Naive thymus-derived CD4-positive, alpha-beta T cell (primary cell): ENCODE data around the gene RBMX. TPM values are rescaled to one million over a fixed set of nuclear protein-coding genes. Genes with fewer than 3 reads are reported as not detected.
"Not testable (repeated sequence)": the region's sequence is repeated elsewhere in the genome, so short reads cannot be mapped to it uniquely, and the experiment has no call there.

ENCODE experiments used
- ATAC-seq: fragments of 150-1000 bp; cut with Tn5 transposase; 2 replicates; pipeline ENCODE4 v1.10.0; 2021; ENCODE audit warnings: mild to moderate bottlenecking, moderate library complexity
- CTCF ChIA-PET: fragments of 350-600 bp; sonication (Branson Sonifier 250); formaldehyde crosslinking; loops from one replicate; lab custom pipeline; 2021; ENCODE audit warnings: antibody characterized with exemption; lab: Charles Lee
- POLR2A ChIA-PET: fragments of 350-600 bp; sonication (Branson Sonifier 250); formaldehyde crosslinking; loops from one replicate; lab custom pipeline; 2021; ENCODE audit warnings: antibody characterized with exemption, inconsistent platforms; lab: Charles Lee
- DNase-seq, 9 donors: peaks; one replicate each; pipeline versions ENCODE4 v3.0.0 to v3.0.0-alpha.2; 2020 to 2022; ENCODE audit warnings: mixed read lengths in 1 of 9
- H3K27ac ChIP-seq: one replicate; pipeline ENCODE4 v1.7.0; 2013; ENCODE audit warnings: mild to moderate bottlenecking, low read depth, low read length, moderate library complexity
- H3K27me3 ChIP-seq, 2 donors: one replicate each; pipeline ENCODE4 v1.7.0; 2013; ENCODE audit warnings: low read length in 2 of 2, mild to moderate bottlenecking in 2 of 2, moderate library complexity in 2 of 2; ENCODE audit not compliant: control insufficient read depth in 2 of 2, insufficient read depth in 2 of 2
- H3K36me3 ChIP-seq, 3 experiments: 1 replicate in 2 of 3; 2 replicates in 1 of 3; pipeline ENCODE4 v1.7.0; 2013; ENCODE audit warnings: low read length in 3 of 3, mild to moderate bottlenecking in 3 of 3, moderate library complexity in 1 of 3; ENCODE audit not compliant: insufficient read depth in 3 of 3, control insufficient read depth in 2 of 3
- H3K4me1 ChIP-seq, 2 donors: one replicate each; pipeline ENCODE4 v1.7.0; 2013; ENCODE audit warnings: low read length in 2 of 2, mild to moderate bottlenecking in 2 of 2, moderate library complexity in 1 of 2; ENCODE audit not compliant: control insufficient read depth in 2 of 2, insufficient read depth in 2 of 2
- H3K4me3 ChIP-seq: 2 replicates; pipeline ENCODE4 v1.7.0; 2013; ENCODE audit warnings: mild to moderate bottlenecking, low read length
- H3K9me3 ChIP-seq, 3 experiments: 1 replicate in 2 of 3; 2 replicates in 1 of 3; pipeline ENCODE4 v1.7.0; 2013; ENCODE audit warnings: low read length in 3 of 3; ENCODE audit not compliant: control insufficient read depth in 2 of 3
- H3K27ac Mint-ChIP-seq, 9 donors: one replicate each; pipeline ENCODE4 v1.8.0; 2020 to 2022; ENCODE audit warnings: mixed read lengths in 9 of 9, mild to moderate bottlenecking in 8 of 9, moderate library complexity in 5 of 9, inconsistent platforms in 2 of 9
- H3K27me3 Mint-ChIP-seq, 5 donors: one replicate each; pipeline ENCODE4 v1.8.0; 2021 to 2022; ENCODE audit warnings: mixed read lengths in 5 of 5, mild to moderate bottlenecking in 1 of 5
- H3K36me3 Mint-ChIP-seq, 5 donors: one replicate each; pipeline ENCODE4 v1.8.0; 2020 to 2022; ENCODE audit warnings: mixed read lengths in 5 of 5, mild to moderate bottlenecking in 3 of 5, inconsistent platforms in 1 of 5
- H3K4me1 Mint-ChIP-seq, 7 donors: one replicate each; pipeline ENCODE4 v1.8.0; 2020 to 2022; ENCODE audit warnings: mixed read lengths in 7 of 7, mild to moderate bottlenecking in 3 of 7, inconsistent platforms in 1 of 7
- H3K4me3 Mint-ChIP-seq, 10 donors: one replicate each; pipeline ENCODE4 v1.8.0; 2020 to 2022; ENCODE audit warnings: mild to moderate bottlenecking in 10 of 10, mixed read lengths in 10 of 10, moderate library complexity in 6 of 10, inconsistent platforms in 2 of 10
- H3K9me3 Mint-ChIP-seq, 11 donors: one replicate each; pipeline ENCODE4 v1.8.0; 2020 to 2022; ENCODE audit warnings: mixed read lengths in 11 of 11, mild to moderate bottlenecking in 4 of 11, inconsistent platforms in 1 of 11, moderate library complexity in 1 of 11
- intact Hi-C, 2 donors: fragments of 100-400 bp; cut with micrococcal nuclease; formaldehyde crosslinking; loops; one replicate each; pipeline ENCODE4 v1.15.1; 2023
- polyA plus RNA-seq, 2 donors: library from polyadenylated mRNA; unstranded; fragments of 300-500 nt; fragmentation: Illumina TruSeq; gene quantifications; one replicate each; pipeline ENCODE4 v1.2.3, GENCODE V29; 2021
- total RNA-seq, 6 experiments: library from RNA in 5 of 6; stranded (reverse) in 5 of 6; gene quantifications; 1 replicate in 5 of 6; 2 replicates in 1 of 6; pipeline ENCODE4 v1.2.3 and lab custom pipeline; 2021 to 2026

RBMX gene
- total and polyA plus RNA-seq, 7 experiments from 2014 or later = 194 to 263 (median 224) TPM

DNA sequence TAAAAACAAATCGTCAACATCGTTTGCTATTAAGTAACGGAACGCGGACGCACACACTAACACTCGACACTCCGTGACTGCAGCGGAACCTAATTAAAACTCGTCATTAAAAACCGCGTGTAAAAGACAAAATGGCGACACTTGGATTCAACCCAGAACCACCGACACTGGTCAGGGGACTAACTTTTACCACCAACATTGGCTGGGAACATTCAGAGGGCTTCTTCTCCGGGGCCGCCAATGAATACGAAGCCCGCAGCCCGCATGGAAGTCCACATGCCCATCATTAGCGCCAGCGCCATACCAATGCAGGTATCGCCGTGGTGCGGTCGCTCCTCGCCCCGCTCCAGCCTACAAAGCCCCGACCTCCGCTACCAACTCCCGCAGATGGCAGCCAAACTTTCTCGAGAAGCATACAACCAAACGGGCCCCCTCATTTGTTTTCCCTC is 498 bp downstream of the RBMX start:
- Mint-ChIP-seq H3K4me1 (peaks cover 0 to 34% (median 25%) of the 10 kb centered on the region in 7 donors), H3K27me3 (no peaks in the 10 kb centered on the region), H3K27ac (peak overlapping the region; percentile 96 to 100 (median 99)), H3K4me3 (peak overlapping the region; percentile 91 to 99 (median 97)), H3K9me3 (peaks cover 0 to 3% (median 0%) of the 10 kb centered on the region in 11 donors), H3K36me3 (peaks cover 0 to 28% (median 19%) of the 10 kb centered on the region in 5 donors)
- Histone ChIP-seq H3K36me3 (peaks cover 0 to 36% (median 4%) of the 10 kb centered on the region in 3 experiments), H3K9me3 (no peaks in the 10 kb centered on the region), H3K27me3 (no peaks in the 10 kb centered on the region), H3K27ac (peak overlapping the region; percentile 95), H3K4me3 (peak overlapping the region; percentile 87), H3K4me1 (peaks cover 4 to 9% of the 10 kb centered on the region in 2 donors)
- intact Hi-C loops = loop anchor here (1.0 to 5.0 kb wide), 12 partner anchors 8 to 1359 kb away; partner anchors contain the start of genes ARHGEF6 (in 1 of the 2), HTATSF1 (in 1 of the 2) and INTS6L (in 1 of the 2)
- ChIA-PET POLR2A (interaction anchor here (0.7 to 3.4 kb wide), 32 partner anchors 8 to 1809 kb away, joined by 3 to 46 read pairs (median 4); partner anchors contain the start of gene ARHGEF6), CTCF (interaction anchor here (0.7 kb wide), 1 partner anchor 45 kb away, joined by 3 read pairs; no protein-coding TSS in a partner anchor)
- DNase-seq (peak in 7 of 9 donors; percentile 18 to 59 (median 51)), ATAC-seq (peak; percentile 55)

DNA sequence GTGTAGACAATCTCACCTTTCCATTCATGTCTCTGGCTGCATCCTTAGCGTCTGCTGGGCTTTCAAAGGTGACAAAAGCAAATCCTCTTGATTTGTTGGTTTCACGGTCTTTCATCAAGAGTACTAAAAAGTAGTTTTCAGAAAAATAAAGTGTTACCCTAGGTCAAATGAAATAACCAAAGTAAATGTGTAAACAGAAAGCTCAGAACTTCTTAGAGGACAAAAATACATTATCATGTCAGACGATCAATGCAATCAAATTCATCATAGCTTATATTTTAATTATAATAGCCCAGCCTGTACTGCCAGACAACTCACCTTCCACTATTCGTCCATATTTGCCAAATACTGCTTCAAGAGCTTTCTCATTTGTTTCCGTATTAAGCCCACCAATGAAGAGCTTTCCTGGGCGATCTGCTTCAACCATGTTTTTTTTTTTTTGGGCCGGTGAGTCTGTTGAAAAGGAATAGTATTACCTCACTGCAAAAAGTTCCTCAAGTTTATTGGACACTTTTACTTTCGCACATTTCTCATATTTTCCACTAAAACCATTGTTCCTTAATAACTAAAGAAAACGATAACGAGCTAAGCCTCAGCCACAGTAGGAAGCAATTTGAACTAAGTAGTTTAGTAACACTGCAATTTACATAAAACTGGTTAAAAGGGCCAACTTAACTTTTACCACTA is 1.4 kb downstream of the RBMX start:
- Mint-ChIP-seq H3K27me3 (no peaks in the 10 kb centered on the region), H3K27ac (peak overlapping the region; percentile 96 to 100 (median 99)), H3K9me3 (peaks cover 0 to 3% (median 0%) of the 10 kb centered on the region in 11 donors), H3K36me3 (peaks cover 0 to 35% (median 24%) of the 10 kb centered on the region in 5 donors), H3K4me1 (peaks cover 0 to 34% (median 24%) of the 10 kb centered on the region in 7 donors), H3K4me3 (peak overlapping the region; percentile 91 to 99 (median 97))
- no peak for ATAC-seq
- Histone ChIP-seq H3K4me3 (peak overlapping the region; percentile 87), H3K9me3 (no peaks in the 10 kb centered on the region), H3K36me3 (peaks cover 0 to 39% (median 9%) of the 10 kb centered on the region in 3 experiments), H3K27me3 (no peaks in the 10 kb centered on the region), H3K27ac (peak overlapping the region; percentile 95), H3K4me1 (peaks cover 4 to 9% of the 10 kb centered on the region in 2 donors)
- CTCF ChIA-PET = interaction anchor here (0.5 to 0.6 kb wide), 2 partner anchors 36 to 859 kb away, joined by 3 read pairs; no protein-coding TSS in a partner anchor
- DNase-seq = peak in 5 of 9 donors; percentile 18 to 32 (median 27)
- intact Hi-C loops = no loop called here
- POLR2A ChIA-PET = interaction anchor here (0.6 to 3.4 kb wide), 16 partner anchors 11 to 307 kb away, joined by 3 to 46 read pairs (median 5); partner anchors contain the start of gene ARHGEF6

DNA sequence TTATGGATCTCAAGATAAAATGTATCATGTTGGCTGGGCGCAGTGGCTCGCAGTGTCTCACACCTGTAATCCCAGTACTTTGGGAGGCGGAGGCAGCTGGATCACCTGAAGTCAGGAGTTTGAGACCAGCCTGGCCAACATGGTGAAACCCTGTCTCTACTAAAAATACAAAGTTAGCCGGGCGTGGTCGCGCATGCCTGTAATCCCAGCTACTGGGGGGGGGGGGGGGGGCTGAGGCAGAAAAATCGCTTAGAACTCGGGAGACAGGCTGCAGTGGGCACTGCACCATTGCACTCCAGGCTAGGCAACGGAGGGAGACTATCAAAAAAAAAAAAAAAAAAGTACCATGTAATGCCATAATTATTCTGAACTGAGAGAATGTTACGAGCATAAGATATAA is 2.1 kb downstream of the RBMX start:
- ATAC-seq (no peak), DNase-seq (no peak)
- peaks cover 0 to 37% (median 26%) of the 10 kb centered on the region in 5 donors for H3K36me3 Mint-ChIP-seq
- Histone ChIP-seq H3K27me3 (no peaks in the 10 kb centered on the region), H3K36me3 (peaks cover 0 to 39% (median 9%) of the 10 kb centered on the region in 3 experiments), H3K4me3 (peak overlapping the region; percentile 87), H3K9me3 (no peaks in the 10 kb centered on the region), H3K4me1 (peaks cover 4 to 9% of the 10 kb centered on the region in 2 donors), H3K27ac (peak overlapping the region; percentile 95)
- H3K9me3 Mint-ChIP-seq = peaks cover 0 to 3% (median 0%) of the 10 kb centered on the region in 11 donors
- ChIA-PET POLR2A (interaction anchor here (1.1 to 3.4 kb wide), 4 partner anchors 47 to 165 kb away, joined by 4 to 46 read pairs (median 17); partner anchors contain the start of gene ARHGEF6), CTCF (no interaction called here)
- H3K27ac Mint-ChIP-seq = peak overlapping the region in 6 of 9 donors; percentile 18 to 100 (median 59)
- no peaks in the 10 kb centered on the region for H3K27me3 Mint-ChIP-seq
- peaks cover 0 to 40% (median 29%) of the 10 kb centered on the region in 7 donors for H3K4me1 Mint-ChIP-seq
- intact Hi-C loops = no loop called here
- H3K4me3 Mint-ChIP-seq = peak overlapping the region; percentile 91 to 99 (median 97)

DNA sequence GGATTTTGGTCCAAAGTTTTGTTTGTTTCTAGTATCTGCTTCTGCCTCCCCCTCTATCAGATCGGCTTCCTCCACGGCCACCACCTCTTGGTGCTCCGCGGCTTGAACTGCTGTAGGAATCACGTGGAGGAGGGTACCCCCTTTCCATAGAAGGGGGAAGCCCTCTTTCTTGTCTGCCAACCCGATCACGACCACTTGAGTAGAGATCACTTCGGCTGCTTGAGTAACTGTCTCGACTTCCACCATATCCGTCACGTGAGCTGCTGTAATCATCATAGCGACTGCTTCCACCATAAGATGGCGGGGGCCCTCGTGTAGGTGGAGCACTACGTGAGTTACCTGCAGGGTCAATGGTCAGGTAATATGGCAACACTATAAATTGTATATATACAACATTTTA is 6.4 kb downstream of the RBMX start:
- Mint-ChIP-seq H3K36me3 (peaks cover 0 to 49% (median 33%) of the 10 kb centered on the region in 5 donors), H3K4me3 (peak overlapping the region in 1 of 10 donors; percentile 17), H3K4me1 (peaks cover 0 to 62% (median 38%) of the 10 kb centered on the region in 7 donors), H3K27ac (peak overlapping the region in 4 of 9 donors; percentile 34 to 56 (median 44))
- intact Hi-C loops, H3K27me3 Mint-ChIP-seq, H3K27me3 ChIP-seq, ATAC-seq, CTCF ChIA-PET, H3K4me1 ChIP-seq, H3K9me3 ChIP-seq, DNase-seq, H3K4me3 ChIP-seq, H3K9me3 Mint-ChIP-seq, H3K27ac ChIP-seq: not testable (repeated sequence)
- H3K36me3 ChIP-seq = peaks cover 5 to 40% (median 19%) of the 10 kb centered on the region in 3 experiments
- POLR2A ChIA-PET = interaction anchor here (0.8 kb wide), 1 partner anchor 75 kb away, joined by 3 read pairs; no protein-coding TSS in a partner anchor

DNA sequence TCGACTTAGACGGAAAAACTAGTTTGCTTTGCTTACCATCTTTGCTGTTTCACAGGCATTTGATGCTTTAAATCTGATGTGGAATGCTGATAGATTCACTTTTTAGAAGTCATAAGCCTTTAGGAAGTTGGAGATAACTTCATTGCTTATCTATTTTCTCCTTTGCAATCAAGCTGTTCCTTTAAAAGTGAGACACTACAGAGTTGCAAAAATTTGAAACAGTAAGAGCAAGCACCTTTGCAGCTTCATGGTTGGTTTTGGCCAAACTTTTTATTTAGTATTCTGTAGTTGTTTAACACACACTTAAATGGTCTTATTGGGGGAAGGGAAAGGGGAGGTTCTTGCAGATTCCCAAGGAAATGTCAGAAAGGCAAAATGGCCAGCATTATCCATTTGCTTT is 7.3 kb downstream of the RBMX start:
- H3K27me3 Mint-ChIP-seq, H3K27ac ChIP-seq, DNase-seq, H3K4me1 ChIP-seq, intact Hi-C loops, H3K27ac Mint-ChIP-seq, H3K4me3 Mint-ChIP-seq, H3K27me3 ChIP-seq, ATAC-seq, H3K4me3 ChIP-seq, CTCF ChIA-PET, H3K9me3 Mint-ChIP-seq, H3K9me3 ChIP-seq: not testable (repeated sequence)
- POLR2A ChIA-PET = interaction anchor here (0.7 kb wide), 1 partner anchor 62 kb away, joined by 3 read pairs; no protein-coding TSS in a partner anchor
- peaks cover 5 to 45% (median 22%) of the 10 kb centered on the region in 3 experiments for H3K36me3 ChIP-seq
- Mint-ChIP-seq H3K4me1 (peaks cover 0 to 60% (median 42%) of the 10 kb centered on the region in 7 donors), H3K36me3 (peaks cover 0 to 49% (median 30%) of the 10 kb centered on the region in 5 donors)

DNA sequence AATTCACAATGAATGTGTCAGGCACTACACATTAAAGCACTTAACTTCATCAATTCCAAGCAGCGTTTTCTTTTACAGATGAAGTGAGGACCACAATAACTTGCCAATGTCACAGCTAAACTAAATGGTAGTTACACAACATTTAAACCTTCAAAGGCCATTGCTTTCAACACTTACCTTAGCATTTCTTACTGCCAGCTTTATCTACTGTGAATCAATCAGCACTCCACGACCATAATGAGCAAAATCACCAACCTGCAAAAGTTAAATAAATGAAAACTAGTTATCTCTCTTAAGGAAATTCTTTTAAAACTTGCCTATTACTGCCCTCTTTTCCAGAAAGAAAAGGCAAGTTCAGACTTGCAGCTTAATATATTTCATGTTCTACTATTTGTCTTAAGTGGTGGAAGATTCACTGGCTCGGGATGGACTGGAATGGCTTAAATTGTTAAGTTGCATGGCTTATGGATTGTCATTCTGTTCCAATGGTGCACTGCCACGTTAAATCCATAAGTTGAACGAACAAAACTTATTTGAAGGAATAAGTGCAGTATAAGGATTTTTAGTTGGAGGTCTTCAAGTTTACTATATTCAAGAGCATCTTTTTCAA is 8.3 kb downstream of the RBMX start:
- ChIA-PET CTCF (no interaction called here), POLR2A (interaction anchor here (1.3 to 2.3 kb wide), 2 partner anchors 8 to 10 kb away, joined by 3 to 20 read pairs; partner anchors contain the start of gene RBMX)
- Histone ChIP-seq H3K9me3 (no peaks in the 10 kb centered on the region), H3K27ac (no peak overlapping the region), H3K4me1 (no peaks in the 10 kb centered on the region), H3K4me3 (no peak overlapping the region), H3K27me3 (no peaks in the 10 kb centered on the region), H3K36me3 (peaks cover 5 to 44% (median 22%) of the 10 kb centered on the region in 3 experiments)
- H3K9me3 Mint-ChIP-seq = no peaks in the 10 kb centered on the region
- H3K27me3 Mint-ChIP-seq = no peaks in the 10 kb centered on the region
- ATAC-seq (no peak), DNase-seq (no peak)
- no peak overlapping the region for H3K4me3 Mint-ChIP-seq
- peaks cover 0 to 42% (median 29%) of the 10 kb centered on the region in 5 donors for H3K36me3 Mint-ChIP-seq
- intact Hi-C loops = loop anchor here in 1 of 2 donors (1.0 kb wide), 1 partner anchor 8 kb away; the partner anchor contains the start of gene RBMX
- H3K27ac Mint-ChIP-seq = peak overlapping the region in 4 of 9 donors; percentile 18 to 67 (median 32)
- H3K4me1 Mint-ChIP-seq = peaks cover 0 to 62% (median 40%) of the 10 kb centered on the region in 7 donors
